DND-41 (cell line): Measurements from ENCODE around the gene BCL11B.

Experiments used
- EZH2 ChIP-seq: IDR thresholded peaks from 3 replicates; pipeline ENCODE4 v1.6.1; 2012; ENCODE audit warnings: borderline replicate concordance, low read depth, mild to moderate bottlenecking, moderate library complexity, low read length, inconsistent platforms; ENCODE audit not compliant: severe bottlenecking
- TF ChIP-seq, protein P1 (sequence below): IDR thresholded peaks from 2 replicates; pipeline ENCODE4 v1.5.1; 2012; ENCODE audit warnings: borderline replicate concordance, low read length, moderate library complexity, mild to moderate bottlenecking; ENCODE audit not compliant: poor library complexity, severe bottlenecking; ENCODE audit errors: extremely low read depth

DNA sequence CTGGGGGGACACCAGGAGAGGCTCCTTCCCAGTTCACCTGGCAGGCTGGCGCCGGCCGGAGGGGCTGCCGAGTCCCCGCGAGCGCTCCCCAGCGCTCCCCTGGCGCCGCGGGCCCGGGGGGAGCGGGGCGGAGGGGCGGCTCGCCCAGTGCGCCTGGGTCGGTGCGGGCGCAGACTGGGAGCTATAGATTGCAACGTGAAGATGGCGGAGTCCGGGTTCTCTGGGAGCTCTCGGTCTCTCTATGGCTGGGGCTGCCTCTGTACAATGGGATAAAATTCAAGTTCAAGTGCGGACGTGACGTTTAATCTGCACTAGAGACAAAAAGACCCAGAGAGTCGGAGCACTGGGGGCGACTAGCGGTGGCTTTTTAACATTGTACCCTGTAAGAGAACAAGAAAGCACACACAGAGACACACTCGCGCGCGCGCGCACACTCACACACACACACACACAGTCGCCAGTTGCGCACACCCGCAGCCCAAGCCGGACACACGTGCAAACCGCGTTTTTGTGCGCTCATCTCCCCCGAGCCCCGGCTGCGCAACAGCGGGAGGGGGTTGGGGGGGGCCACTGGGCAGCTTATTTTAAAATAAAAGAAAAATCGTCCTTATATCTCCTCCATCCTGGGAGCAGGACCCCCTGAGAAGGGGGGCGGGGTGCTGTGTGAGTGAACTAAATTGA is at the start of gene BCL11B:
- TF ChIP-seq, protein P1, sequence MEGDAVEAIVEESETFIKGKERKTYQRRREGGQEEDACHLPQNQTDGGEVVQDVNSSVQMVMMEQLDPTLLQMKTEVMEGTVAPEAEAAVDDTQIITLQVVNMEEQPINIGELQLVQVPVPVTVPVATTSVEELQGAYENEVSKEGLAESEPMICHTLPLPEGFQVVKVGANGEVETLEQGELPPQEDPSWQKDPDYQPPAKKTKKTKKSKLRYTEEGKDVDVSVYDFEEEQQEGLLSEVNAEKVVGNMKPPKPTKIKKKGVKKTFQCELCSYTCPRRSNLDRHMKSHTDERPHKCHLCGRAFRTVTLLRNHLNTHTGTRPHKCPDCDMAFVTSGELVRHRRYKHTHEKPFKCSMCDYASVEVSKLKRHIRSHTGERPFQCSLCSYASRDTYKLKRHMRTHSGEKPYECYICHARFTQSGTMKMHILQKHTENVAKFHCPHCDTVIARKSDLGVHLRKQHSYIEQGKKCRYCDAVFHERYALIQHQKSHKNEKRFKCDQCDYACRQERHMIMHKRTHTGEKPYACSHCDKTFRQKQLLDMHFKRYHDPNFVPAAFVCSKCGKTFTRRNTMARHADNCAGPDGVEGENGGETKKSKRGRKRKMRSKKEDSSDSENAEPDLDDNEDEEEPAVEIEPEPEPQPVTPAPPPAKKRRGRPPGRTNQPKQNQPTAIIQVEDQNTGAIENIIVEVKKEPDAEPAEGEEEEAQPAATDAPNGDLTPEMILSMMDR: peak; percentile 63
- no peak for TF ChIP-seq EZH2
